Neural cell (in vitro differentiated cells): ENCODE results near the gene CNP. TPM values are rescaled to one million over a fixed set of nuclear protein-coding genes. Genes with fewer than 3 reads are reported as not detected.

ENCODE experiments used
- H2AFZ ChIP-seq: fragments of 200-600, 300-800 bp; sonication (generic), shearing (Covaris generic); 2 replicates; pipeline ENCODE4 v1.6.0; 2014; ENCODE audit warnings: low read depth, mild to moderate bottlenecking, antibody characterized with exemption, low read length, moderate library complexity
- H3F3A ChIP-seq: fragments of 200-600 bp; shearing (Covaris generic); 2 replicates; pipeline ENCODE4 v1.6.1; 2016; ENCODE audit warnings: mild to moderate bottlenecking, moderate library complexity, mixed read lengths, antibody characterized with exemption, low read length; ENCODE audit not compliant: insufficient read depth, poor library complexity, severe bottlenecking
- H3K27ac ChIP-seq: fragments of 200-600, 300-800 bp; sonication (generic), shearing (Covaris generic); 2 replicates; pipeline ENCODE4 v1.5.1; 2014; ENCODE audit warnings: mild to moderate bottlenecking, low read length, moderate library complexity
- H3K27me3 ChIP-seq: fragments of 300-800, 200-600 bp; sonication (generic), shearing (Covaris generic); 2 replicates; pipeline ENCODE4 v1.6.0; 2014; ENCODE audit warnings: mild to moderate bottlenecking, low read depth, low read length, moderate library complexity; ENCODE audit not compliant: insufficient read depth
- H3K36me3 ChIP-seq: fragments of 300-800, 200-600 bp; sonication (generic), shearing (Covaris generic); 2 replicates; pipeline ENCODE4 v1.5.1; 2014; ENCODE audit warnings: mild to moderate bottlenecking, antibody characterized with exemption, low read length, moderate library complexity; ENCODE audit not compliant: insufficient read depth
- H3K4me2 ChIP-seq: fragments of 300-800, 200-600 bp; sonication (generic), shearing (Covaris generic); 2 replicates; pipeline ENCODE4 v1.6.0; 2014; ENCODE audit warnings: mild to moderate bottlenecking, low read length
- H3K4me3 ChIP-seq: fragments of 300-800, 200-600 bp; sonication (generic), shearing (Covaris generic); 2 replicates; pipeline ENCODE4 v1.5.1; 2014; ENCODE audit warnings: mild to moderate bottlenecking, low read length, moderate library complexity
- H3K79me2 ChIP-seq: fragments of 200-600 bp; shearing (Covaris generic); replicated peaks from 2 replicates; pipeline ENCODE4 v1.6.0; 2014; ENCODE audit warnings: mild to moderate bottlenecking, low read length, moderate library complexity; ENCODE audit not compliant: insufficient read depth
- H3K9ac ChIP-seq: fragments of 300-800, 200-600 bp; sonication (generic), shearing (Covaris generic); 2 replicates; pipeline ENCODE4 v1.6.1; 2016; ENCODE audit warnings: mild to moderate bottlenecking, low read length, mixed read lengths
- H3K9me2 ChIP-seq: fragments of 200-600 bp; shearing (Covaris generic); 2 replicates; pipeline ENCODE4 v1.6.1; 2016; ENCODE audit warnings: mild to moderate bottlenecking, low read length, mixed read lengths; ENCODE audit not compliant: insufficient read depth
- H3K9me3 ChIP-seq: fragments of 200-600, 300-800 bp; sonication (generic), shearing (Covaris generic); 2 replicates; pipeline ENCODE4 v1.6.1; 2016; ENCODE audit warnings: mild to moderate bottlenecking, mixed run types, low read length, moderate library complexity, mixed read lengths
- H4K20me1 ChIP-seq: fragments of 200-600 bp; shearing (Covaris generic); 2 replicates; pipeline ENCODE4 v1.6.1; 2016; ENCODE audit warnings: mild to moderate bottlenecking, mixed run types; ENCODE audit not compliant: insufficient read depth
- EP300 ChIP-seq: fragments of 450-650 bp; conservative IDR thresholded peaks from 2 replicates; pipeline ENCODE4 v1.6.1; 2014; ENCODE audit warnings: antibody characterized with exemption, mild to moderate bottlenecking, moderate library complexity; ENCODE audit not compliant: poor library complexity, severe bottlenecking
- EZH2 ChIP-seq: fragments of 200-600, 300-800 bp; shearing (Covaris generic), sonication (generic); IDR thresholded peaks from 2 replicates; pipeline ENCODE4 v1.6.1; 2014; ENCODE audit warnings: antibody characterized with exemption, low read length, borderline replicate concordance, mild to moderate bottlenecking; ENCODE audit not compliant: insufficient read depth, poor library complexity, severe bottlenecking
- MXI1 ChIP-seq: fragments of 450-650 bp; conservative IDR thresholded peaks from 2 replicates; pipeline ENCODE4 v1.6.1; 2014; ENCODE audit warnings: antibody characterized with exemption, mild to moderate bottlenecking; ENCODE audit not compliant: poor library complexity, severe bottlenecking
- POLR2AphosphoS5 ChIP-seq: IDR thresholded peaks from 2 replicates; pipeline ENCODE4 v1.6.1; 2012
- RAD21 ChIP-seq: fragments of 450-650 bp; conservative IDR thresholded peaks from 2 replicates; pipeline ENCODE4 v1.6.1; 2014; ENCODE audit warnings: antibody characterized with exemption, mild to moderate bottlenecking, moderate library complexity
- SMC3 ChIP-seq: fragments of 450-650 bp; conservative IDR thresholded peaks from 2 replicates; pipeline ENCODE4 v1.6.1; 2014; ENCODE audit warnings: antibody characterized with exemption, mild to moderate bottlenecking, moderate library complexity; ENCODE audit not compliant: poor library complexity
- TAF1 ChIP-seq: IDR thresholded peaks from 2 replicates; pipeline ENCODE4 v1.6.1; 2012; ENCODE audit warnings: low read depth
- polyA plus RNA-seq: library from polyadenylated mRNA; depleted of rRNA; stranded (reverse); fragments of >200 nt; gene quantifications from 2 replicates; pipeline ENCODE4 v1.2.3, GENCODE V29; 2014
- TF ChIP-seq, protein P1 (sequence below): IDR thresholded peaks from 2 replicates; pipeline ENCODE4 v1.6.1; 2012; ENCODE audit warnings: borderline replicate concordance
- TF ChIP-seq, protein P2 (sequence below): fragments of 450-650 bp; IDR thresholded peaks from 2 replicates; pipeline ENCODE4 v1.5.1; 2014; ENCODE audit warnings: antibody characterized with exemption, mild to moderate bottlenecking, moderate library complexity; ENCODE audit not compliant: poor library complexity, severe bottlenecking

Gene CNP
- polyA plus RNA-seq, 1 donor from 2014 or later = 27.7 TPM

DNA sequence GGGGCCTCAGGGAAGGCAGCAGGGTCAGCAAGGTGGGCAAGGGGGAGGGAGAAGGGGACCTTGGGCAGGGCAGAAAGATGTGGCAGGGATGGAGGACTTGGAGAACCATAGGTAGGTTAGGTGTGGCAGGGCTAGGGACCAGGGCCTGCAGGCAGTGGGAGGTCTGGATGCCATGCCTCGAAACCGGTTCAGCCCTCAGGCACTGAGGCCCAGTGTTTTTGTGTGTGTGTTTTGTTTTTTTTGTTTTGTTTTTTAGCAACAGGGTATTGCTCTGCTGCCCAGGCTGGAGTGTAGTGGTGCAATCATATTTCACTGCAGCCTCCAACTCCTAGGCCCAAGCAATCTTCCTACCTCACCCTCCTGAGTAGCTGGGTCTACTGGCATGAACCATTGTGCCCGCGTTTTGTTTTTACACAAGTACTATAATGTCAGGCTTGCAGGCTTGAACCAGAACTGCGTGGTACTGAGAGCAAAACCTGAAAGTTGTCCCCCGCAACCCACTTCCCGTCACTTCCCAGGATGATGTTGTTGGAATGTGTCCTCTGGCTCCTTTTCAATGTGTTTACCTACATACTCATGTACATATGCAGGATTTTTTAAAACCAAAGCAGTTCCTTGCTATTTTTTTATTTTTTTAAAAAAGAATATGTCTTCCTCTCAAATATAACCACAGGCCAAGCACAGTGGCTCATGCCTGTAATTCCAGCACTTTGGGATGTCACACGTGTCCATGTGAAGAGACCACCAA, 23.8 kb upstream of the CNP start:
- no peaks in the 10 kb centered on the region for H3F3A ChIP-seq
- H3K27ac ChIP-seq = no peak overlapping the region
- H3K4me2 ChIP-seq = no peak overlapping the region
- H3K9ac ChIP-seq = no peak overlapping the region
- H3K9me3 ChIP-seq = no peaks in the 10 kb centered on the region
- no peaks in the 10 kb centered on the region for H3K9me2 ChIP-seq
- no peaks in the 10 kb centered on the region for H3K36me3 ChIP-seq
- H3K4me3 ChIP-seq = no peak overlapping the region
- TF ChIP-seq SMC3 (no peak), RAD21 (no peak), EZH2 (no peak), MXI1 (no peak), EP300 (no peak), POLR2AphosphoS5 (no peak), TAF1 (no peak)
- TF ChIP-seq, protein P1, sequence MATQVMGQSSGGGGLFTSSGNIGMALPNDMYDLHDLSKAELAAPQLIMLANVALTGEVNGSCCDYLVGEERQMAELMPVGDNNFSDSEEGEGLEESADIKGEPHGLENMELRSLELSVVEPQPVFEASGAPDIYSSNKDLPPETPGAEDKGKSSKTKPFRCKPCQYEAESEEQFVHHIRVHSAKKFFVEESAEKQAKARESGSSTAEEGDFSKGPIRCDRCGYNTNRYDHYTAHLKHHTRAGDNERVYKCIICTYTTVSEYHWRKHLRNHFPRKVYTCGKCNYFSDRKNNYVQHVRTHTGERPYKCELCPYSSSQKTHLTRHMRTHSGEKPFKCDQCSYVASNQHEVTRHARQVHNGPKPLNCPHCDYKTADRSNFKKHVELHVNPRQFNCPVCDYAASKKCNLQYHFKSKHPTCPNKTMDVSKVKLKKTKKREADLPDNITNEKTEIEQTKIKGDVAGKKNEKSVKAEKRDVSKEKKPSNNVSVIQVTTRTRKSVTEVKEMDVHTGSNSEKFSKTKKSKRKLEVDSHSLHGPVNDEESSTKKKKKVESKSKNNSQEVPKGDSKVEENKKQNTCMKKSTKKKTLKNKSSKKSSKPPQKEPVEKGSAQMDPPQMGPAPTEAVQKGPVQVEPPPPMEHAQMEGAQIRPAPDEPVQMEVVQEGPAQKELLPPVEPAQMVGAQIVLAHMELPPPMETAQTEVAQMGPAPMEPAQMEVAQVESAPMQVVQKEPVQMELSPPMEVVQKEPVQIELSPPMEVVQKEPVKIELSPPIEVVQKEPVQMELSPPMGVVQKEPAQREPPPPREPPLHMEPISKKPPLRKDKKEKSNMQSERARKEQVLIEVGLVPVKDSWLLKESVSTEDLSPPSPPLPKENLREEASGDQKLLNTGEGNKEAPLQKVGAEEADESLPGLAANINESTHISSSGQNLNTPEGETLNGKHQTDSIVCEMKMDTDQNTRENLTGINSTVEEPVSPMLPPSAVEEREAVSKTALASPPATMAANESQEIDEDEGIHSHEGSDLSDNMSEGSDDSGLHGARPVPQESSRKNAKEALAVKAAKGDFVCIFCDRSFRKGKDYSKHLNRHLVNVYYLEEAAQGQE = no peak
- TF ChIP-seq, protein P2, sequence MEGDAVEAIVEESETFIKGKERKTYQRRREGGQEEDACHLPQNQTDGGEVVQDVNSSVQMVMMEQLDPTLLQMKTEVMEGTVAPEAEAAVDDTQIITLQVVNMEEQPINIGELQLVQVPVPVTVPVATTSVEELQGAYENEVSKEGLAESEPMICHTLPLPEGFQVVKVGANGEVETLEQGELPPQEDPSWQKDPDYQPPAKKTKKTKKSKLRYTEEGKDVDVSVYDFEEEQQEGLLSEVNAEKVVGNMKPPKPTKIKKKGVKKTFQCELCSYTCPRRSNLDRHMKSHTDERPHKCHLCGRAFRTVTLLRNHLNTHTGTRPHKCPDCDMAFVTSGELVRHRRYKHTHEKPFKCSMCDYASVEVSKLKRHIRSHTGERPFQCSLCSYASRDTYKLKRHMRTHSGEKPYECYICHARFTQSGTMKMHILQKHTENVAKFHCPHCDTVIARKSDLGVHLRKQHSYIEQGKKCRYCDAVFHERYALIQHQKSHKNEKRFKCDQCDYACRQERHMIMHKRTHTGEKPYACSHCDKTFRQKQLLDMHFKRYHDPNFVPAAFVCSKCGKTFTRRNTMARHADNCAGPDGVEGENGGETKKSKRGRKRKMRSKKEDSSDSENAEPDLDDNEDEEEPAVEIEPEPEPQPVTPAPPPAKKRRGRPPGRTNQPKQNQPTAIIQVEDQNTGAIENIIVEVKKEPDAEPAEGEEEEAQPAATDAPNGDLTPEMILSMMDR = no peak
- H4K20me1 ChIP-seq = no peaks in the 10 kb centered on the region
- no peaks in the 10 kb centered on the region for H3K27me3 ChIP-seq
- H3K79me2 ChIP-seq = no peaks in the 10 kb centered on the region
- no peak overlapping the region for H2AFZ ChIP-seq

DNA sequence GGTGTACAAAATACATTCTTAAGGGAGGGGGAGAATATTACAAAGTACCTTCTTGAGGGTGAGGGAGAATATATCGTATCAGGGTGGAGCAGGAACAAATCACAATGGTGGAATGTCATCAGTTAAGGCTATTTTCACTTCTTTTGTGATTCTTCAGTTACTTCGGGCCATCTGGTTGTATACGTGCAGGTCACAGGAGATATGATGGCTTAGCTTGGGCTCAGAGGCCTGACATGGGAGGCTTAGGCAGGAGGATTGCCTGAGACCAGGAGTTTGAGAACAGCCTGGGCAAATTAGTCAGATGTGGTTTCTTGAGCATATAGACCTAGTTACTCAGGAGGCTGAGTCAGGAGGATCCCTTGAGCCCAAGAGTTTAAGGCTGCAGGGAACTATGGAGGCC, 23.1 kb upstream of the CNP start:
- no peaks in the 10 kb centered on the region for H3K27me3 ChIP-seq
- H3K4me2 ChIP-seq = no peak overlapping the region

More for the DNA sequence above, 23.1 kb upstream of the CNP start:
- Histone ChIP-seq H3K9ac (no peak overlapping the region), H3F3A (no peaks in the 10 kb centered on the region), H3K9me2 (no peaks in the 10 kb centered on the region), H3K9me3 (no peaks in the 10 kb centered on the region), H3K4me3 (no peak overlapping the region), H3K36me3 (no peaks in the 10 kb centered on the region), H2AFZ (no peak overlapping the region), H4K20me1 (no peaks in the 10 kb centered on the region), H3K79me2 (no peaks in the 10 kb centered on the region), H3K27ac (no peak overlapping the region)
- no peak for TF ChIP-seq SMC3
